Smooth muscle cell (in vitro differentiated cells): ENCODE results near the gene PLA2G2A. TPM values are rescaled to one million over a fixed set of nuclear protein-coding genes. Genes with fewer than 3 reads are reported as not detected.

Experiments
- DNase-seq: peaks from one replicate; lab custom pipeline; 2025; ENCODE audit not compliant: unreplicated experiment; lab: John Stamatoyannopoulos, UW
- H2AFZ ChIP-seq: fragments of 200-600 bp; sonication (generic); 2 replicates; pipeline ENCODE4 v1.6.0; 2016; ENCODE audit warnings: antibody characterized with exemption, low read depth, mild to moderate bottlenecking
- H3F3A ChIP-seq: fragments of 200-600 bp; sonication (generic); 2 replicates; pipeline ENCODE4 v1.6.0; 2017; ENCODE audit warnings: antibody characterized with exemption, low read depth
- H3K27ac ChIP-seq: fragments of 200-600 bp; sonication (generic); 2 replicates; pipeline ENCODE4 v1.5.1; 2016; ENCODE audit warnings: low read depth, mild to moderate bottlenecking
- H3K27me3 ChIP-seq: fragments of 200-600 bp; sonication (generic); 2 replicates; pipeline ENCODE4 v1.6.1; 2016; ENCODE audit warnings: low read depth, mild to moderate bottlenecking
- H3K36me3 ChIP-seq: fragments of 200-600 bp; sonication (generic); 2 replicates; pipeline ENCODE4 v1.5.1; 2016; ENCODE audit warnings: low read depth
- H3K4me1 ChIP-seq: fragments of 200-600 bp; sonication (generic); 2 replicates; pipeline ENCODE4 v1.5.1; 2016; ENCODE audit warnings: low read depth
- H3K4me2 ChIP-seq: fragments of 200-600 bp; sonication (generic); 2 replicates; pipeline ENCODE4 v1.6.0; 2016; ENCODE audit warnings: mild to moderate bottlenecking
- H3K4me3 ChIP-seq: fragments of 200-600 bp; sonication (generic); 2 replicates; pipeline ENCODE4 v1.5.1; 2016; ENCODE audit warnings: mild to moderate bottlenecking
- H3K79me2 ChIP-seq: fragments of 200-600 bp; sonication (generic); 2 replicates; pipeline ENCODE4 v1.6.0; 2016; ENCODE audit warnings: low read depth, mild to moderate bottlenecking
- H3K9ac ChIP-seq: fragments of 200-600 bp; sonication (generic); 2 replicates; pipeline ENCODE4 v1.6.0; 2016; ENCODE audit warnings: low read depth
- H3K9me3 ChIP-seq: fragments of 200-600 bp; sonication (generic); replicated peaks from 2 replicates; pipeline ENCODE4 v1.5.1; 2016; ENCODE audit warnings: low read depth
- H4K20me1 ChIP-seq: fragments of 200-600 bp; sonication (generic); 2 replicates; pipeline ENCODE4 v1.6.0; 2016; ENCODE audit warnings: low read depth
- CTCF ChIP-seq: fragments of 200-600 bp; sonication (generic); IDR thresholded peaks from 2 replicates; pipeline ENCODE4 v1.5.1; 2017; ENCODE audit warnings: borderline replicate concordance, mild to moderate bottlenecking, antibody characterized with exemption; ENCODE audit not compliant: insufficient read depth, poor library complexity, severe bottlenecking
- WGBS: methylation state at CpG from one replicate; pipeline ENCODE4 v1.1.7; 2016; ENCODE audit warnings: low lambda C conversion rate; 5-methylcytosine and 5-hydroxymethylcytosine counted together
- polyA plus RNA-seq: library from polyadenylated mRNA; unstranded; fragments of >200 nt; fragmentation: Nextera tagmentation; extraction: Ambion mirVana; gene quantifications from 2 replicates; pipeline ENCODE4 v1.2.1, GENCODE V29; 2016
- total RNA-seq: library from RNA; depleted of rRNA; stranded (reverse); fragments of >200 nt; gene quantifications from 2 replicates; pipeline ENCODE4 v1.2.3, GENCODE V29; 2014

Gene PLA2G2A
- total and polyA plus RNA-seq, 2 experiments from 2014 or later: 25.5 to 163 TPM

GRCh38 chr1:19964542-19964941 lies 14.9 kb downstream of the PLA2G2A start:
- H3K9me3 ChIP-seq: no peaks in the 10 kb centered on the region
- no peaks in the 10 kb centered on the region for H3K79me2 ChIP-seq
- no peaks in the 10 kb centered on the region for H3K4me1 ChIP-seq
- no peak overlapping the region for H3K4me3 ChIP-seq
- no peaks in the 10 kb centered on the region for H3K27me3 ChIP-seq
- H3K9ac ChIP-seq: no peak overlapping the region
- DNase-seq: no peak
- no peaks in the 10 kb centered on the region for H3F3A ChIP-seq
- TF ChIP-seq CTCF: no peak
- no peak overlapping the region for H3K27ac ChIP-seq
- no peaks in the 10 kb centered on the region for H4K20me1 ChIP-seq
- WGBS: 94% methylated on average over 2 of the region's 2 CpGs
- H3K36me3 ChIP-seq: no peaks in the 10 kb centered on the region
- no peak overlapping the region for H2AFZ ChIP-seq
- no peak overlapping the region for H3K4me2 ChIP-seq

- no peak for DNase-seq
- H3K9ac ChIP-seq: no peak overlapping the region
- no peaks in the 10 kb centered on the region for H4K20me1 ChIP-seq
- TF ChIP-seq CTCF: no peak
- no peak overlapping the region for H2AFZ ChIP-seq
- no peaks in the 10 kb centered on the region for H3K4me1 ChIP-seq
- WGBS: over 99% methylated on average over 4 of the region's 4 CpGs
- no peaks in the 10 kb centered on the region for H3F3A ChIP-seq
- H3K79me2 ChIP-seq: no peaks in the 10 kb centered on the region
- no peaks in the 10 kb centered on the region for H3K27me3 ChIP-seq
- H3K27ac ChIP-seq: no peak overlapping the region
- no peak overlapping the region for H3K4me3 ChIP-seq
- H3K36me3 ChIP-seq: no peaks in the 10 kb centered on the region
- H3K9me3 ChIP-seq: no peaks in the 10 kb centered on the region
- H3K4me2 ChIP-seq: no peak overlapping the region
Measured at GRCh38 chr1:19963636-19964035, 15.8 kb downstream of the PLA2G2A start.

- Histone ChIP-seq H4K20me1 (no peaks in the 10 kb centered on the region), H3K4me2 (no peak overlapping the region), H3K4me1 (no peaks in the 10 kb centered on the region), H3K36me3 (no peaks in the 10 kb centered on the region), H2AFZ (no peak overlapping the region), H3F3A (no peaks in the 10 kb centered on the region), H3K79me2 (no peaks in the 10 kb centered on the region), H3K27me3 (no peaks in the 10 kb centered on the region), H3K27ac (no peak overlapping the region), H3K9me3 (no peaks in the 10 kb centered on the region), H3K9ac (no peak overlapping the region), H3K4me3 (no peak overlapping the region)
- WGBS: 50% methylated on average over 5 of the region's 5 CpGs
- no peak for DNase-seq
- TF ChIP-seq CTCF: no peak
Measured at GRCh38 chr1:19960591-19960990, 18.8 kb downstream of the PLA2G2A start.

GRCh38 chr1:19957779-19958178 lies 21.6 kb downstream of the PLA2G2A start:
- no peak overlapping the region for H3K27ac ChIP-seq
- H3K9ac ChIP-seq: no peak overlapping the region
- WGBS: 83% methylated on average over 4 of the region's 4 CpGs
- no peaks in the 10 kb centered on the region for H4K20me1 ChIP-seq
- H3K4me2 ChIP-seq: no peak overlapping the region
- no peaks in the 10 kb centered on the region for H3K79me2 ChIP-seq
- H3K4me3 ChIP-seq: no peak overlapping the region
- no peak overlapping the region for H2AFZ ChIP-seq
- no peaks in the 10 kb centered on the region for H3K36me3 ChIP-seq
- no peaks in the 10 kb centered on the region for H3K27me3 ChIP-seq
- no peaks in the 10 kb centered on the region for H3F3A ChIP-seq
- no peak for TF ChIP-seq CTCF
- no peaks in the 10 kb centered on the region for H3K4me1 ChIP-seq
- no peak for DNase-seq
- no peaks in the 10 kb centered on the region for H3K9me3 ChIP-seq
